GM21529 (cell line): ENCODE measurements around the gene WBP11.

Experiments used
- ATAC-seq: cut with Tn5 transposase; IDR thresholded peaks from one replicate; pipeline ENCODE4 v1.9.1; 2021; ENCODE audit not compliant: unreplicated experiment

WBP11 gene

DNA sequence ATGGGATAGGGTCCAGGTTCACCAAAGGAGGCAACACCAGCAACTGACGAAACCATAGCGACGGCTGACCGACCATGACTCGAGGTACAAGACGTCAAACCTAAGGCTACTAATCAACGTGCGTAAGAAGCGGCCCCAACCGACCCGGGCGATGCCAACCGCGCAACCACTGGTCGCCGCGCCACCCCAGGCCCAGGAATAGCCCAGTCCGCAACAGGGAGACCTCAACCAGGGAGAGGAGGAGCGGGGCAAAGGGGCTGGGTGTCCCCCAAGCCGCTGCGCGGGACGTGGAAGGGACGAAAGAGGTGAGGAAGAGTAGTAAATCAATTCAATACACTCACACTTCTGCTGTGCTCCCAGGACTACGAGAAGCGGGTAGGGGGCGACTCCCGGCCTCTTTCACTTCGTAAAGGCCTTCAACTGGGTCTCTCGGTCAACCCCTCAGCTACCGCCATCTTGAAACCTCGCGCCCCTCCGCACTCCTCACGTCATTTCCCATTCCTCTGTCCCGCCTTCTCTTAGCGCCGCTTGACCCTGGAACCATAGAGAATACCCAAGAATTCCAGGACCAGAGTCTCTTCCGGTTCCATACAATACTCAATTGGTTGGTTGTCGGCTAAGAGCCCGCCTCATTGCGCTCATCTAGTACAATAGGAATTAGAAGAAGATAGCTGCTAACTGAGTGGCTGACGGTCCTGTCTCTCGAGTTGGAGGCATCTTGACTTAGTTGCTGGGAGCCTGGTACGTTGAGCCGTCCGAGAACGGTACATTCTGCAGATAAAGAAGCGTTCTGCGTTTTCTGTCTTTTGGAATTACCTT, at the start of gene WBP11, which contains the start of gene C12orf60:
TSS of gene WBP11 (minus strand) at position 468 of the 819 bp plus-strand sequence. CDS start 2,095 bp downstream, outside the sequence.
TSS of gene C12orf60 (plus strand) at position 660 of the 819 bp plus-strand sequence. CDS start 19,266 bp downstream, outside the sequence.
- peak; percentile 99 for ATAC-seq

DNA sequence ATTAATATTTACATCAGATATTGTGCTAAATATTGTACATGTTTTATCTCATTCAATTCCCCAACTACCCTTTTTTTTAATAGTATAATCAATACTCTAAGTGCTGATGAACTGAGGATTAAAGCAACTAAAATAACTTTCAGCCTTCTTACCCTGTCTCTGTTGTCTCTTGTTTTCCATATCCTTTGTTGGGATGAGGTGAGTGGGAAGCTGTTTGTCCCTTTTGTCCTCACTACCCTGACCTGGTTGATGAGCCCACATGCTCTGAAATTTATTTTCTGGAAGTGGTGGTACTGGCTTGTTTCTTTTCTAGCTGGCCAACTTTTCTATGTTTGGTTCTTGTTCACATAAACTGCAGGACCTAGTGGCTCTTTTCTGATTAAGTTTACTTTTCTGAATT, 49.6 kb upstream of the WBP11 start:
- ATAC-seq: no peak

DNA sequence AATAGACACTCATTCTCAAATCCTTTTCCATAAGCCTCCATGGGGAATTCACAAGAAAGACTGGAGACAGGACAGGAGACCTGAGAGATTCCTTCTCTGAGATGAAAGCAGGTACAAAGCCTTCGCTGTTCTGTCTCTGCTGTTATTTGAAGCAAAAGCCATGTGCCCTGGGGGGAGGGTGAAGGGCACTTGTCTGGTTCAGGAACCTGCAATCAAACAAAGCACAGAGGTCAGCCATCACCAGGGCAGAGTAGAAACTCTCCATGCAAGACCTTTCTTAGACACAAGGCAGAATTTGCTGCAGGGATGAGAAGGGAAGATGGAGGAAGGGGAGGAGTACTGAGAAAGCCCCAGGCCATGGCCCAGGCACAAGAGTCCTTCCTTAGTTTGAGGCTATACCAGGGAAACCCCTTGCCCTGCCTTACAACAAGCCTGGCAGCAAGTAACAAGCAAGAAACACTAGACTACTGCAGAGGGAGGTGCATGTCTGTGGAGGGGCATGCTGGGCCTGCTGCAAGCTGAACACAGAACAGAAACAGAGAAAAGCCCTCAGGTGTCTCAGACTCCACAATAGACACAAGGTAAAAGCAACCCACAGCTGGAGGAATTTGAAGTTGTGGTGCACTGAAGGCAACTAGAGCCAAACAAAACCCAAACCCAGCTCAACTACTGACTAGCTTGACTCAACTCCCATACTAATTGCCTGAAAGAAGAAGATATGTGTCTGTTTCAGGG, 47.8 kb upstream of the WBP11 start:
- peak; percentile 78 for ATAC-seq

DNA sequence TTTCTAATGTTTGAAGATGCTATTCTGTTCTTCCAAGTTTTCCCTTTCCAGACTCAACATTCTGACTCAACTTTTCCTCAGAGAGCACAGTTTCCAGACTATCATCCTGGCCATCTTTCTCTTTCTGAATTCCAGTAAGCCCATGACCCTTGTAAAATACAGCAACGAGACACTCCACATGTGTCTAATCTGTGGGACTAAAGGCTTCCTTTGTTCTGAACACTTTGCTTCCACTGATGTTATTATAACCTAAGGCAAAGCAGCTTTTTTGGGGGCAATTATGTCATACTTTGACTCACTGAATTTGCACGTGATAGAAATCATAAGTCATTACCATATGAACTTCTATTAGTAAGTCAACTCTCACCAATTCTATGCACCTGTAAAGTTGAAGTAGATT, 46.4 kb upstream of the WBP11 start:
- ATAC-seq: no peak

DNA sequence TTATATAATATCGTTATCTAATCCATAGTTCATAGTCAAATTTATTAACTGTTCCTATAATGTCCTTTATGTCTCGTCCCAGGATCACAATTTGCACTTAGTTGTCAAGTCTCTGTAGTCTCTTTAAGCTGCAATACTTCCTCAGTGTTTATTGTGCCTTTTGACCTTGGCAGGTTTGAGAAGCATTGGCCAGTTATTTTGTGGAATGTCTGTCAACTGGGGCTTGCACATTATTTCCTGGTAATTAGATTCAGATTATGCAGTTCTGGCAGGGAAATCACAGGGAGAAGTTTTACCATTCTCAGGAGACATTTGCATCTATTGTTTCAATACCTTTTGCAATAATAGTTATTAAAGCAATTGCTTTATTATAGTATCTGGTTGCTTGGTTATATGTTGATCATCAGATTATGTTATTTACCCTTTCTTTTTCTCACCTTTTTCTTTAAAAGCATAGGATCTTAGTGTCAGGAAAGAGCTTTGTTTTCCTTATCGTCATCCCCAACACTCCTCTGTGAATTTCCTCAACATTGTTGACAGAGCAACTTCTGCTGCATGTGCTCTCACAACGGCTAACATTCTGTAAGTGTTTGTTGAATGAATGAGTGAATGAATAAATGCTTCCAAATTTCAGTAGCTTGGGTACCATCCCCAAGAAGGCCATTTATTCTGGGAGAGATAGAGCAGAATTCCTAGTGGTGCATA, 43.8 kb upstream of the WBP11 start:
- no peak for ATAC-seq

DNA sequence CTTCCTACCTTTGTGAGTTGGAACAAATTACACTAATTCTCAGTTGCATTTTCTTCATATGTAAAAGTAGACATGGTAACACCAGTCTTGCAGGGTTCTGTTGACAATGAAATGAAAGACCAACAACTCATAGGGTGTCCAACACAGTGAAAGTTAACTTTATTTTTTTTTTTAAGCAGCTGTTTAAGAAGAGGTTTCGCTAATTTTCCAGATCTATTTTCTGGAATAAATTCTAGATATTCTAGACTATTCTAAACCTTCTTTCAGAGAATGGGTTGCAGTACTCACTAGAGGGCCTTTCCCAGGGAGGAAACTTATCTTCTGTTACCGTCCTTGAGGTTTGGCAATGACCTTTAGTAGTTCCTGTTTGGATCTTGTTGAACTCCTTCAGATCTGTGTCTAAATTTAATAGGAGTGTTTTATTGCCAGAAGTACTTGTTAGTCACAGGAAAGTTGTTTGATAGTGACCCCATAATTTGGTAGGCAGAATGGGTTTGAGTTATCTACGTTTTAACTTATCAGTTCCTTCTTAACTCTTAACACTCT, 42.8 kb upstream of the WBP11 start:
- no peak for ATAC-seq

DNA sequence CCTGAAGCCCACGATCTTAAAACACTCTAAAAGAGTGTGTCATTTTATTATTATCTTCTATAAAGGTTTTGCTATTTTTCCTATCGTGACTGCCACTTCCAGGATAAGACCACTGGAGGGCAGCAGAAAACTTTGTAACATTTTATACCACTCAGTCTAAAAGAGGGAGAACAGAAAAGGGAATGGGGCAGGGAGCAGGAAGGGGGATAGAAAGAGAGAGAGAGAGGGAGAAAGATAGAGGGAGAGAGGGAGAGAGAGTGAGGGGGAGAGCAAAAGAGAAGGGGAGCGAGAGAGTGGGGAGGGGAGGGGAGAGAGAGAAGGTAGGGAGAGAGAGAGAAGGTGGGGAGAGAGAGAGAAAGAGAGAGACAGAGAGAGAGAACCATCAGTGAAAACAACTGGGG, 42.1 kb upstream of the WBP11 start:
- ATAC-seq: peak; percentile 58

DNA sequence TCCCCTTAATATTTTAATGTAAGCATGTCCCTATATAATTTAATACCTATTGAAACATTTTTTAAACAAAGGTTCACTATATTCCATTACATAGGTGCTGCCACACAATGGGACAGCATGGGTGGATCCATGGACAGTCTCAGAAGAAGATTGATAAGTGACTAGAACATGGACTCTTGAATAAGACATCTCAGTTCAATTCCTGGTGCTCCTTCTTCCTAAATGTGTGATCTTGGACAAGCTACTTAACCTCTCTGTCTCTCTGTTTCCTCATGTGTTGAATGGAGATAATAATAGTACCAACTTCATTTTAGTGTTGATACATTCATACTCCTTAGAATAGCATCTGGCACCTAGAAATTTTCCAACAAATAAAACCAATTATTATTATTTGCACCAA, 41.1 kb upstream of the WBP11 start:
- no peak for ATAC-seq

DNA sequence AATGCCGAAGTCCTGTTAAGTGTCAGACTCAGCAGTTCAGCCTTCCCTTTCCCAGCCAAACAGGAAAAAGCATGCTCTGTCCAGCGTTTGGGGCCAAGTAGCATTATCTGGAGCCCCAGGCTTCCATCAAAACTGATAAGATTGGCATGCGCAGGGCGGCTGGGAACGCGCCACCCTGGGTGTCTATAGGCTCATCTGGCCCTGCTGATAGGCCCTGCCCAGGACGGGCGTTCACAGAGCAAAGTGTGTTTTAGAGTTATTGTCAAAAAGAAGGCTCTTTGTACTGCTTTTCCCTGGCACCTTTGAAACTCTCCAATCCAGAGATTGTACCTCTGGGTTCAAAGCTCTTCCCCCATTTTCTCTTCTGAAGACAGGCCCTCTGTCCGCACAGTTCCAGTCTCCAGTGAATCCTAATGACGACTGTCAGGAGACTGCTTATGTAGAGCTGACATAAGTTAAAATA, 40.2 kb upstream of the WBP11 start, which contains the start of gene ART4:
TSS of gene ART4 (minus strand) at position 102 of the 463 bp plus-strand sequence. CDS start 413 bp downstream, outside the sequence.
- no peak for ATAC-seq

DNA sequence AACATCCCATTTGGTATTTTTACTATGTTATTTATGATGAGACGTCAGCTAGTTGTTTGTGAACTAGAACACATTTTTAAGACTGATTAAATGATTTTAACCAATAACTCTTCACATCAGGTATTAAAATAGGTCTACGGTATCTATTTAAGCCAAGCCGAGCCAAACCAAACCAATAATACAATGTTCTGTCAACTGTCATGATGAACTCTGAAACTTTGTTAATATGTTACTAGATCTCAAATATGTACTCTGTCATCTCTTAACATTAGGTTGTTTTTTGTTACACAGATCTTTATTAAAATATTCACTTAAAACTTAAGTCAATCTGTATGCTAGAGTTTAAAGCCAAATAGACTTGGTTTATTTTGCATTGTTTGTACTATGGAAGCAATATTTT, 39.0 kb upstream of the WBP11 start:
- no peak for ATAC-seq

DNA sequence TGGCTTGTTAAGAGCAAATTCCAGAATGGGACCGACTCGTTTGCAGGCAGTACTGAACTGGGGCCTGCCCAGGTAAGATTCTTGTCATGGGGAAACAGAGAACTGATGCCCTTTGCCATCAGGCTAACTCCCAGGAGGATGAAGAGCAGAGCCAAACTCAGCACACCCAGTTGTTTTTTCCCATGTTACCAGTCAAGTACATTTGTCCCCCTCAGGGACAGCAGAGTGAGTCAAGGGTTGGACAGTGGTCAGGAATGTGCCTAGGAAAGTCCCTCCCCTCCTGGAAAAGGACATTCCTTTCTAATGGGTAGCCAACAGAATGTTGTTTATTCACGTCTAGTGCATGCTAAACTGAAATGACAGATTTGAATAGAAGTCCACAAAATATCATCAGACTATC, 38.5 kb upstream of the WBP11 start:
- no peak for ATAC-seq

DNA sequence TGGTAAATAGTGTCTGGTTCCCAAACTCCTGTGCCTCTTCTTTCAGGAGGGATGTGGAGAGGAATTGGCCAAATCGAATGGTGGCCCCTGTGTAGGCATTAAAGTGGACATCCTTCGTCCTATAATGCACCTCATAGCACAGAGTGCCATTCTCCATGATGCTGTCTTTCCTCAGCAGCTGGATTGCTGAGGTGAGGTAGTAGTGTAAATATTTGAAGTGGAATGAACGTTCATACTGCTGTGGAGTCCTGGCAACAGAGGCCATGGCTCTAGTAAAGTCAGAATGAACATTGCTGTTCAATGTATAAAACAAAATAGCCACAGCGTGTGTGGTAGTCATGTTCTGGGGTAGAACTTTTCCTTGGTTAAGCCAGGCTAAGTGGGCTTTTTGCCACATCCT, 37.3 kb upstream of the WBP11 start:
- ATAC-seq: no peak

DNA sequence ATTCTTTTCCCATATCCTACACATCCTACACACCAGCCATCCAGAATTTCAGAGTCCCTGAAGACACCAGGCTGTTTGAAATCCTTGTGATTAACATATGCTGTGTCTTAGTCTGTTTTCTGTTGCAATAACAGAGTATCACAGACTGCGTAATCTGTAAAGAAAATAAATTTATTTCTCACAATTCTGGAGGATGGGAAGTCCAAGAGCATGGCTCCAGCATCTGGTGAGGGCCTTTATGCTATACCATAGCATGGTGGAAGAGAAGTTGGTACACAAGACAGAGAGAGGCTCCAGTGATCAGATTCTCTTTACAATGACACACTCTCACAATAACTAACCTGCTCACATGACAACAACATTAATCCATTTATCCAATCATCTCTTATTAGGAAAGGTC, 36.0 kb upstream of the WBP11 start:
- no peak for ATAC-seq

DNA sequence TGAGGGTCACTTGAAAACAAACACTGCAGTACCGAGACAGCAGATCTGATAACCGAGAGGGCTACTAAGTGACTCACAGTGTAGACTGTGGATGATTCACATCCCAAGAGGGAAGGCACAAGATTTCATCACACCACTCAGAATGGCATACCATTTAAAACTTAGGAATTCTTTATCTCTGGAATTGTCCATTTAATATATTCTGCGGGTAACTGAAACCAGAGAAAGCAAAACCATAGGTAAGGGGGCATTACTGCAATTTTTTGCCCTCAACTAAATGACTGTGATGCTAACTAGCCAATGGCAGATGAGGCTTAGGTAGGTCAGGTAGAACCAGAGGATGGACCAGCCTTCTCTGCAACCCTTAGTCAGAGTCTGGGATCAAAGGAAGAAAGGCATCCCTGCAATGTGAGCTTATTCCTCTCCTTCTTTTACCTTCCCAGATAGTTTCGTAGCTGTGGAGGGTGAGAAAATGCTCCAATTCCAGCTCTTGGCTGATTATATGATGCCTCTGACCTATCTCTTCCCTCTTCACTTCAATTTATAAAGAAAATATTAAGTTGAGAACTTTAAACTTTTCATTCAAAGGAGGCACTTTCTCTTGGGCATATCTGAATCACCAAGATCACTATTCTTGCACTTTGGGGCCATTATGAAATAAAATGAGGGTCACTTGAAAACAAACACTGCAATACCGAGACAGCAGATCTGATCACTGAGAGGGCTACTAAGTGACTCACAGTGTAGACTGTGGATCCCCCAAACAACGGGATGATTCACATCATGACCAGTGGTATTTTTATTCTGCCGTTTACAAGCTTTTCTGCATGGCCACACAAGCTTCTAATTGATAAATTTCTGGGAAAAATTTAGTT, 33.3 kb upstream of the WBP11 start:
- ATAC-seq: no peak

DNA sequence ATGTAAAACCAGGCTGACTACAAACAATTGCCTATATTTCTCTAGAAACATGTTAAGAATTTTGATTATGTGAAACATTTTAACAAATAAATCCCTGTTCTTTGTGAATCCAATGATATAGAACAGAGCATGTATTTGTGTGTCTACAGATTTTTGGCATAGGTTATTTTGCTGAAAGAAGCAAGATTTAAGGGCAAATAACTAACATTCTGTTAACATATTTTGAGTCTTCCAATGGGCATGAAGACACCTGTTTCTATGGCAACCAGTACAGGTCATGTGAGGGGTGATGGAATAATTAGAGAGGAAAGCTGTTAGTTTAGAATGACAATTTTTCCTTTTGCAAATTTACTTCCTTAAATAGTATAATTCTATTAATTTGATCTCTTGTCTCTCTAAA, 31.2 kb upstream of the WBP11 start:
- no peak for ATAC-seq

DNA sequence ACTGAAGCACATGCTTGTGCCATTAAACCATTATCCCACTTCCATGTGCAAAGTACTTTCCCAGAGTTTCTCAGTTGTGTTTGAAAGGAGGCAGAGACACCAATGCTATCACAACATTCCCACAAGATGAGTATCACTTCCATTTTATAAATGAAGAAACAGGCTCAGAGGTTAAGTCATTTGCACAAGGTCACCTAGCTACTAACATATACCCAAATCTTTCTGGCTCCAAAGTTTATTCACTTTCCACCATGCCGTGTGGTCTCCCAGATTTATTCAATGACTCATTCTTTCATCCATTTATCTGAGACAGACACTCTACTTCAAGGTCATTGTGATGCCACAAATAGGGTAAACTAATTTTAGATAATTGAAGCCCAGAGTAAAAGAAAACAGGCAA, 30.7 kb upstream of the WBP11 start:
- ATAC-seq: no peak

DNA sequence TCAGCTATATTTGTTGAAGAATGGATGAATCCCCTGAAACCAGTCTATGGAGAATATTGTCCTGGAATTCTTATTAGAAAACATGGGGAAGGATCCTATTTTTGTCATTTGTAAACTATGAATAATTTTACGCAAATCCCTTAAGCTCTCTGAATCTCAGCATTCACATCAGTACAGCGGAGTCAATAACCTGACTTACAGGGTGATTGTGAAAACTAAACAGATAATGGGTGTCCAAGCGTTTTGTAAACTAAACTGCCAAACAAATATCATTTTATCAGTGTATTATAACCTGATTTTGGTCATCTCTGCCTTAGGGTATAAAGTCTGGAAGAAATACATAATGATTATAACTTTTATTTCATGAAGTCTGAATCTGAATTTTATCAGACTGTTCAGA, 30.1 kb upstream of the WBP11 start:
- ATAC-seq: no peak

DNA sequence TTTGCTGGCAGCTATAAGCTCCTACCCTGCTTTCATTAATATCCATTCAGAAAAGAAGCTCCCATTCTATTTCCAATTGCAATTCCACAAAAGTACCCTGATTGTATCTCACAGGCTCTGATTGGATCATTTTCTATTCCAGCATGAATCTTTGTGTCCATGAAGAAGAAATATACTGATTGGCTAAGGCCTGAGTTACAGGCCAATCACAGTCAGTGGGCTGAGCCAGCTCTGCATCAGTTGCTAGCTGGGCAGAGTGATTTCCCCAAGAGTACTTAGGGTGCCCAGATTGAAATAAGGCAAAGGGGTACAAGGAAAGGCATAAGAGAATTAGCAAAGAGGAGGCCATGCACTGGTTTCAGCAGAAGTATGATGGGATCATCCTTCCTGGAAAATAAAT, 25.6 kb upstream of the WBP11 start:
- ATAC-seq: peak; percentile 82

DNA sequence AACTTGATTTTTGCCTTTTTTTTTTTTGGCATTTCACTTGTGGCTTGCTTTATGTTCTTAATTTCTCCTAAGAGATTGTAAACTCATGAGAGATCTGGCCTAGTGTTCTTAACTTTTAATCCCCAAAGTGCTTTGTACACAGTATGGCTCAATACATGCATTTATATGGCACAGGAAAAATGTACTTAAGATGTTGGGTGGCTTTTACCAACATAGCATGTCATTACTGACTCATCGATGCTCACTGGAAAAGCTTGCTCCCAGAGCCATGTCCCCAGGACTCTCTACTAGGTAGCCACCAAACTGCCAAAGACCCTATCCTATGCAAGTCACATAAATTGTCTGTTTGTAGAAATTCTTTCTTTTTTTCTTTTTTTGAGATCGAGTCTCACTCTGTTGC, 23.8 kb upstream of the WBP11 start:
- ATAC-seq: no peak

DNA sequence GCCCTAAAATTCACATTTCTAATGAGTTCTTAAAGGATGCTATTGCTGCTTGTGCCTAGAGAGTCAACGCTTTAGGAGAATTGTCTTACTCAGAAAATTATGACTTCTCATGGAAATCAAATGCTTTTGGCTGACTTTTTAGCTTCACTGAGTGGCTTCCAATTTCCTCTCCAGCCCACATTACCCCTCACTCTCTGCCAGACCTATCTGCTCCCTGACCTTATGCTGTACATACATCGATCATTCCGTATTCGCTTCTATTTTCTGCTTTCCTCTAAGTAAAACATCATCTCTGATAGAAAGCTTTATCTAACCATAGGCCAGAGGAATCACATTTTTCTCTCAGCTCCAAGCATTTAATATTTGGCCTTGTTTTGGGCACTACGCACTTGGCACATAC, 23.2 kb upstream of the WBP11 start:
- ATAC-seq: no peak
